HUDEP-2 (cell line): Measurements from ENCODE around the gene ARAP2.
A peak's percentile ranks its signal among the peaks of the same experiment; 100 is the strongest.

Source experiments
- DNase-seq, 76 experiments: peaks; one replicate each; lab custom pipeline; 2025; ENCODE audit not compliant: unreplicated experiment in 76 of 76; lab: John Stamatoyannopoulos, UW

Gene ARAP2

GRCh38 chr4:36244257-36245082, at the start of gene ARAP2:
Gene ARAP2, minus strand, starts transcription at chr4:36244514. Its CDS starts 15,028 bp downstream, at chr4:36229486.
- DNase-seq = peak in 1 of 76 experiments; percentile 5

GRCh38 chr4:36292556-36293188, 48.4 kb upstream of the ARAP2 start:
- DNase-seq = no peak

- no peak for DNase-seq
These were observed 46.3 kb upstream of the ARAP2 start for GRCh38 chr4:36290641-36291040.

- DNase-seq = no peak
These were observed 44.6 kb upstream of the ARAP2 start for GRCh38 chr4:36288731-36289426.

GRCh38 chr4:36286481-36286871, 42.2 kb upstream of the ARAP2 start:
- DNase-seq = no peak

- no peak for DNase-seq
These were observed 41.6 kb upstream of the ARAP2 start for GRCh38 chr4:36285784-36286480.

GRCh38 chr4:36283912-36284465, 39.7 kb upstream of the ARAP2 start:
- DNase-seq = no peak

- DNase-seq = no peak
These were observed 38.3 kb upstream of the ARAP2 start for GRCh38 chr4:36282503-36283030.

GRCh38 chr4:36281384-36282106, 37.2 kb upstream of the ARAP2 start, which contains the start of gene DTHD1:
Gene DTHD1, plus strand, starts transcription at chr4:36281616. Its CDS starts 143 bp downstream, at chr4:36281759.
- no peak for DNase-seq

- no peak for DNase-seq
These were observed 36.2 kb upstream of the ARAP2 start for GRCh38 chr4:36280555-36280954.

GRCh38 chr4:36278789-36279188, 34.5 kb upstream of the ARAP2 start:
- no peak for DNase-seq

GRCh38 chr4:36277533-36277932, 33.2 kb upstream of the ARAP2 start:
- DNase-seq = no peak

- no peak for DNase-seq
These were observed 29.8 kb upstream of the ARAP2 start for GRCh38 chr4:36274158-36274557.

- DNase-seq = no peak
These were observed 29.0 kb upstream of the ARAP2 start for GRCh38 chr4:36273276-36273675.

GRCh38 chr4:36269533-36270173, 25.3 kb upstream of the ARAP2 start:
- no peak for DNase-seq

GRCh38 chr4:36269101-36269500, 24.8 kb upstream of the ARAP2 start:
- no peak for DNase-seq

GRCh38 chr4:36267486-36268268, 23.4 kb upstream of the ARAP2 start:
- DNase-seq = no peak

GRCh38 chr4:36264207-36264826, 20.0 kb upstream of the ARAP2 start:
- no peak for DNase-seq
